Stimulated activated CD8-positive, alpha-beta memory T cell treated with anti-CD3 and anti-CD28 coated beads, Interleukin-12 subunit alpha, Interleukin-12 subunit beta, amount 100 ng/mL, for 24 hours (primary cell): ENCODE measurements around the gene CEP120.
"Not testable (repeated sequence)": the region's sequence is repeated elsewhere in the genome, so short reads cannot be mapped to it uniquely, and the experiment has no call there.

Experiments used
- DNase-seq: peaks from one replicate; pipeline ENCODE4 v3.0.0-alpha.2; 2020; ENCODE audit errors: extremely low read depth

The CEP120 gene

DNA sequence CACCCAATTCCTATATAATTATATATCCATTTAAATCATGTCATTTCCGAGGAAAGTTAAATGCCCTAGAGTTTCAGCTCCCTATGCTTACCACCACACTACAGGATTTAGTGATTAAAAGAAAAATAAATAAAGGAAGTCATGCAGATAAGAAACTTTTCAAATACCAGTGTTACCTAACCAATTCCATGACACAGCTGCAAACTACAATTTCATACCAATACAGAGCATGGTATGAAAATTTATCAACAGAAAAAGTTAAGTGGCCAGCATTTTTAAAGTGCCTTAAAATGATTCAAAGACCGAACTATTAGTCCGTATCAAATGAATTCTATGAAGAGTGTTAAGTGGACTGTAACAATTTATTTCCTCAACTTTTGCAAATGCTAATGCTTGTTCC lies 35.9 kb downstream of the CEP120 start:
- DNase-seq: no peak

DNA sequence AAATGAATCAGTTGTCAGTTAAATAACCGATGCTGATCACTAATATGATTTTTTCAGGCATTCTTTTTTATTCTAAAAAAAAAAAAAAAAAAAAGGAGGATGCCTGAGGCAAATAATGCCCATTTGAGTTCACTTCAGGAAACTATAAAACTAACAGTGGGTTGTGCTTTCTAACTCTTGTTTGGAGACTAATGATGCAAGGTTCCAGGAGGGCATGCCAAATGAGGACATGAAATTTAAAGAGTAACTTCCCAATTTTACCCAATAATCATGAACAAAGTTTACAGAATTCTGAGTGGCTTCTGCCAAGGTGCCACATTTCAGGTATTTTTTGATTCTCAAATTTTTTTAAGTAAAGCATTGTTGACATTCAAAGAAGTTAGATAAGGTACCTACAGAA lies 41.0 kb downstream of the CEP120 start:
- no peak for DNase-seq

DNA sequence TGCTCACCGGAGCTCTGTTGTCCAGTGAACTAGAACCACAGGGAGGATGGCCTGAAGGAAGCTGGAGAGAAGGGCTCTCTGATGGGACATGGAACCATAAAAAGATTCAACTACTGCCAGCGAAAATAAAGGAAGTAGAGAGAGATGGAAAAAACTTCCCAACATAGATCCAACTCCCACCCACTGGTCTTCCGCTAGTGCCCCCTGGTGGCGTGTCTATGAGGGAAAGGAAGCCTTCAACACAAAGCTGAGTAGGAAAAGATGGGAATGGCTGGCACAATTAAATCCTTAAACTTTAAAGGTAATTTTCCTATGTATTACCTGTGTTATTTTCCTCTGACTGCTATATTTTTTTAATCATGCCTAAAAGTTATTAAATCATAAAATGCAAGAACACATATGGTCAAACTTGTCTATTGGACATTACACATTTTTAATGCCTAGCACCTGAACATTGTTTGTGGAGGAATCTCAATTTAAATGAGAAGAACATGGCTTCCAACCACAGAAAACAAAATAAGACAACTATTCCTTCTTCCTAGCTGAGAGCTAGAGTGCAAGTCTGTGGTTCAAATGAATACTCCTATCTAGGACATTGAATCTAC lies 51.5 kb downstream of the CEP120 start:
- no peak for DNase-seq

- DNase-seq: no peak
Observed at GRCh38 chr5:123369371-123369968, 53.7 kb downstream of the CEP120 start.

DNA sequence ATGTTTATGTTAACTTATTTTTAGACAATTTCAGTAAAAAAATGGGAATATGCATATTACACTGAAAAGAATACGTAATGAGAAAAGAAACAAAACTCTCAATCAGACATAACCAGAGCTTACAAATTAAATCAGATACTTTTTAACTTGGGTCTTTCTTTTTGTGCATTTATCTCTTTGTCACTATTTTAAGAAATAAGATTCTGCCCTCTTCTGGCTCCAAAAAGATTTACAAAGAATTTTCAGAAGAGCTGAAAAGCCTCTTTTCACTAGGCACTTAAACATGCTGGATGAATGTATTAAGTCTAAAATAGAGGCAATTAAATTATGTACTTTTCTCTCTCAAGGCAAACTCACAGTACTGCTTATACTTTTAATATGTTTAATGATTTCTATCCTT lies 55.5 kb downstream of the CEP120 start:
- no peak for DNase-seq

DNA sequence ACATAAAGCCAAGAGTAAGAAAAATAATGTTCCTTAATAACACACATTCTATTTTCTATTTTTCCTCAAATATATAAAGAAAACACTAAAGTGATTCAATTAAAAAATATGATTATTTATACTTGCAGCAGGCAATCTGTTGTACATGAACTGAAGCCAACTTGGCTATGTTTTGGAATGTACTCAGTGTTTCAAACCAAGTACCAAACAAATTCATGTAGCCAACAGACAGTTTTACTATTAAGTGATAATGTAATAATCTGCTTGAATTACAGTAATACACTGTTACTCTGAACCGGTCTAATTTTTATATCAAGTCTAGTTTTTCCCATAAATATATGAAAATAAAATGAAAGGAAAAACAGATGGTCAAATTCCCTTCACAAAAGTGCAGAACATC lies 58.0 kb downstream of the CEP120 start:
- no peak for DNase-seq

DNA sequence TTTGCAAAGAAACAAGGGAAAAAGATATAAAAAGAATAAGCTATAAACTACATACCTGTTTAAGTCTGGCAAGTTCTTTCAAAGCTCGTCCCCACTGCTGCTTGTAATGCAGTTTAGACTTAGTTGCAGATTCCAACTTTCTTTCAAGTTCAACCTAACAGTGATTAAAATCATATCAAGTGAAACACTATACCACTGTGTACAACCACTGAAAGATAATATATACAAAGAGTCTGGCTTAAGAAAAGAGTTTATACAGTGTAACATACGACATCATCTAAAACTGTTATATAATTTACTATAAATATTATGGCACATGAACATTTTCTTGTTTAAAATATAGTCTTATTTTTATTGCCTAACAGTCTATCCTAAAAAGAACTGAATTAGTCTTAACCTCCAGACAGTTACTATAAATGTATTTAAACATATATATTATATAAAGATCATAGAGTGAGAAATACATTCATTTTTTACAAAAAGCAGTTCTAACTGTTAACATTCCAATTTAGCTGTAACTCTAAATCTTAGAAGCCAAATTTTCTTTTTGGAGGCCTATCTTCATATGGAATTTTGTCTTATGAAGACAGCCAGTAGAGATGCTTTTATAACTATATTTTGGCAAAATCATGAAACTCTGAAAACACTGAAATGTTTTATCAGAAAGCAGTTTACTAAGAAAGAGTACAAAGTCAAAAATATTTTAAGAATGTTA lies 58.6 kb downstream of the CEP120 start:
- DNase-seq: no peak

DNA sequence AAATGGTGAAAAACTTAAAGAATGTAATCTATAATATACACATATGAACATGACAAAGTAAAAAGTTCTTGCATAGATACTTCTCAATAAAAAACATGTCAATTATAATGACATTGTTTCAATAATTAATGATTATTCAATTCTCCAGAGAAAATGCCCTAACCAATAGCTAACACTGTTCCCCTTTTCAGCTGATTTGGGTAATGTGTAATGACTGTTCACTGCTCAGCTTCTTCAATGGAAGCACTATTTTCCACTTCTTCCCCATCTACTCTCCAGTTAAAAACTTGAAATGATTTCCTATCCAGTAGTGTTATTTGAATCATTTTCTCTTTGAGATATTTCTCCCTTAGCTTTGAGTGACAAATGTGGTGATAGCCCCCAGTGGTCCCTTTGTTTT lies 62.3 kb downstream of the CEP120 start:
- DNase-seq: no peak

DNA sequence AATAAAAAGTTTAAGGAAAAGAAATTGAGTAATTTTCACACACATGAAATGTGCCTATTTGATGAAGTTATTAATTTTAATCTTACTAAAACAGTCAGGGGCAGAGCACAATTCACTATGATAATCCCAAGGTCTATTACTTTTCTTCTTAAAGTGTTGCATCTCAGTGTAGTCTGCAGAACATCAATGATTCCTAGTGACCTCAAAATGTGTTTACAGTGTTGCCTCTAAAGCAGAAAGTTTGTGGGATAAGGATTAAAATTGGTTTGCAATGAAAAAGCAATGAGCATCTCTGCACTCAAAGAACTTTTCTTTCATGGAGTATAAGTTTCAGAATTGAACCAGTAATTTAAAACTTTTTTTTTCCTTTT lies 63.0 kb downstream of the CEP120 start:
- DNase-seq: no peak

DNA sequence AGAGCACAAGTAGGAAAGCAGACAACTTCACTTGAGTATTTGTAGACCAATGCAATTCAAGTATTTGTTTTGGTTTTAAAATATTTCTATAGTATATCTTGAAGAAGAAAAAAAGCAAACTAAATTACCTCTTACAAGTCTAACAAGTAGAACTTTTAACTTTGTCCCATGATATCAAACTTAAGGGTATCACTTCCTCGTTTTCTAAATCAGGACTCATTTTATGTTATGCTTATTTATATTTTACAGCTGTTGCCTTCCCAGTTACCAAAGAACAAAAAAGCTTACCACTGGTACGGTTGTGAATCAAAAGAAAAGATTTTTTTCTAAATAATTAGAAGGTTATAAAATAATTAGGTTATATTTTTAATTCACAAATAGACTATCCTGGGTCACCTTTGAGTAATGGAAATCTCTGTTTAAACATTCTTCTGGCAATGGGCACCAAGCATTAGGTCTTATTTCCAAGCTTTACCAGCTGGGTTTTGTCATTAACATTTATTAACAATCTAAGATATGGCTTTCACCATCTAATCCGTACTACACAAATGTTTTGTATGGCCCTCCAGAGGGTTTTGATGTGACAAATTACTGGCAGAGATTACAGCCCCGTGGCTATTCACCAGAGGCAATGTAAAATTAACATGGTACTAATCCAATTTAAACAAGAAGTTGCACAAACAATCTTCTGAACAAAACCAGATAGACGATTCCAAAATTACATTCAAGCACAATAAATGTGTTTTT lies 63.6 kb downstream of the CEP120 start:
- DNase-seq: no peak

DNA sequence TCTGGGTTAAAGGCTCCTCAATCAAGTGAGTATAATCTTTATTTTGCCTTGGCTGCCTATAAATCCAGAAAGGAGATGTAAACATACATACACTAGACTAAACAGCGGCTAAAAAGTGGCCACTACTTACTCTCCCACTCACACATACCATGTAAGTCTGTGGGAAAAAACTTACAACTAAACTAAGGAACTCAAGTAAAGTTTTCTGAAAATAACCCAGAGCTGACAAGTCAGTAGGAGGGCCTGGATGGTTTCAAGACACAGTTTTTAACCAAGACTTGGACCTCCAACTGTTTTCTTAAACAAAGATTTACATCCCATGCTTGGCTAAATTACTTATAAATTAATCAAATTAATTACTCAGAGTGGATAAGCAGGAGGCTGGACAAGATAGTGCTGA lies 64.5 kb downstream of the CEP120 start:
- DNase-seq: no peak

GRCh38 chr5:123358304-123358703 lies 64.9 kb downstream of the CEP120 start:
- no peak for DNase-seq

DNA sequence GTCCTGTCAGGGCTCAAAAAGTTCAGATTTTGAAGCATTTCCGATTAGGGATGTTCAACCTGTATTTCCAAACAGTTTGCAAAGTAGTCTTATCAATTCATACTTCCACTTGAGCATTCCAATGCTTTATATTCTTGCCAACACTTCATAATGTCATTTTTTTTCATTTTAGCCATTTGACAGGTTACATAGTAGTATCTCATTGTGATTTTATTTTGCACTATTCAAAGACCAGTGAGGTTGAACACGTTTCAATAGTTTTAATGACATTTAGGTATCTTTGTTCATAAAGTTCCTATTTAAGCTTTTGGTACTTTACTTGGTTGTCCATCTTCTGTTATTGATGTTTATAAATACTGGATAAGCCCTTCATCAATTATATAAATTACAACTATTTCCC lies 71.4 kb downstream of the CEP120 start:
- DNase-seq: no peak

DNA sequence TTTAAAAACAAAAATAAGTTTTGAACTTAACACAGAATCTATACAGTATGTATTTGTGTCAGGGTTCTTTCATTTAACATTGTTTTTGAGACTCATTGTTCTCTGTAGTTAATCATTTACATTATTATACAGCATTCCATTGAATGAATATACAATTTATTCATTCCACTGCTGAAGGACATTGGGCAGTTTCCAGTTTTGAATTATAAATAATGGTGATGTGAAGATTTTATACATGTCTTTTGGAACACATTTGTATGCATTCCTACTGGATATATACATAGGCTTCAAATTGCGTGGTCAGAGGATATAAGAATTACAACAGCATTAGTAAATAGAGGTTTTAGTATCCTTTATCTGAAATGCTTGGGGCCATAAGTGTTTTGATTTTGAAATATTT lies 72.0 kb downstream of the CEP120 start:
- no peak for DNase-seq

- DNase-seq: no peak
Observed at GRCh38 chr5:123350742-123351141, 72.5 kb downstream of the CEP120 start.

DNA sequence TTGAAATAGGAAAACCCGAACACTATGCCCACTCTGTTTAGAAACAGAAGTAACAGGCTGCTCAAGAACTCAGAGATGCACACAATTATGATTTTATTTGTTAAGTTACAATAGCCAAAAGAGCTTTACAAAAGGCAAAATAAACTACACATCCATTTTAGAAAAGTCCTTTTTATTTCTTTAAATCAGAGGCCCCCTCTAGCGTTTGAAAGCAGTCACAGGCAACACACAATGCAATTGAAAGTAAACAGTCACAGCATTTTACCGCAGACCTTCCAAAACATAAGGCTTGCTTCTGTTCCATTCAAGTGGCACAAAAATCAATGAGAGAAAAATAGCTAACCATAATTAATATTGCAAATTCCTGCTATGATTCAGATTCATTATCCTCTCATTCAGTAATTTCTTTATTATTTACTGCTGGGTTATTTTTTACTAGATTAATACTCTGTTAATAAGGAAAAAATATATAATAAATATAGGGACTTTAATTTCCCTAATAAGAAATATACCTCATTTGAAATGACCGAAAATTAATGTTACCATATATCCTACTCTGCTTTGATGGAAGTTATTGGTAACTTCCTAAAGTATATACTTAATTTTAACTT lies 78.3 kb downstream of the CEP120 start:
- DNase-seq: no peak

DNA sequence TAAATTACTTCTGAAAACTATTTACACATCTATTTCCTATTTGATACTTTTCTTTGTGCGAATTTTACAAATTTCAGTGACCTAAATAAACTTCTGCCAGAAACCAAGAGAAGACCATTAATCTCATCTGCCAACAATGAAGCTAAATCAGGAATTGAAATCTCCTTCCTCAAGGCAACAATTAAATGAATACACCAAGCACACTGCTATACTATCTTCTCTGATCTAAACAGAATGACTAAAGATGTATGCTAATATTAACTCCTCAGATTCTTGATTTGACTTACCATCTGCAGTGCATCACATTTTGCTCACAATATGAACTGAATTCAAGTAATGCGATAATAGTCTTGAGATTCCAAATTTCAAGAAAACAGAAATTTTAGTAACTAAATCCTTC lies 82.3 kb downstream of the CEP120 start:
- DNase-seq: no peak

DNA sequence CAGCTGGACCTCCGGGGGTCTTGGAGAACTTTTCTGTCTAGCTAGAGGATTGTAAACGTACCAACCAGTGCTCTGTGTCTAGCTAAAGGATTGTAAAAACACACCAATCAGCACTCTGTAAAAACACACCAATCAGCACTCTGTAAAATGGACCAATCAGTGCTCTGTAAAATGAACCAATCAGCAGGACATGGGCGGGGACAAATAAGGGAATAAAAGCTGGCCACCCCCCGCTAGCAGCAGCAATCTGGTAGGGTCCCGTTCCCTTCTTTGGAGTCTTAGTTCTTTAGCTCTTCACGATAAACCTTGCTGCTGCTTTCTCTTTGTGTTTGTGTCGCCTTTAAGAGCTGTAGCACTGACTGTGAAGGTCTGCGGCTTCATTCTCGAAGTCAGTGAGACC lies 114.8 kb downstream of the CEP120 start:
- DNase-seq: not testable (repeated sequence)

GRCh38 chr5:123305751-123306150 lies 117.5 kb downstream of the CEP120 start:
- DNase-seq: no peak

- no peak for DNase-seq
Observed at GRCh38 chr5:123304777-123305316, 118.4 kb downstream of the CEP120 start.

GRCh38 chr5:123303802-123304201 lies 119.4 kb downstream of the CEP120 start:
- DNase-seq: no peak

DNA sequence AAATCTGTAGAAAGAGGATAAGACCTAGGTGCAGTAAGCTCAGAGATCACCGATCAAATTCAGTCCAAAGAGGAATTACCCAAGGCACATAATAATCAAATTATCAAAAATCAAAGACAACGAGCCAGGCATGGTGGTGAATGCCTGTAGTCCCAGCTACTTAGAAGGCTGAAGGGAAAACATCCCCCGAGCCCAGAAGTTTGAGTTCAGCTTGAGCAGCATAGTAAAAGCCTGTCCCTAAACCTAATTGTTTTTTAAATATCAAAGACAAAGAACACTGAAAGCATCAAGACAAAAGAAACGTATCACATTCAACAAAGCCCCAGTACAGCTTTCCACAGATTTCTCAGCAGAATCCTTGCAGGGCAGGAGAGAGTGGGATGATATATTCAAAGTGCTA lies 122.9 kb downstream of the CEP120 start:
- DNase-seq: no peak
